Activated T-helper 1 cell treated with anti-CD3 and anti-CD28 coated beads, Interleukin-12 subunit alpha, Interleukin-12 subunit beta, Interleukin-2, Interleukin-4 antibody, amounts not matched to agents 30 ng/mL and 10 ng/mL and 1 ng/mL, durations not matched to agents 14 hours and 24 hours and 36 hours (primary cell): ENCODE measurements around the gene IRF9. TPM values are rescaled to one million over a fixed set of nuclear protein-coding genes. Genes with fewer than 3 reads are reported as not detected.
A peak's percentile ranks its signal among the peaks of the same experiment; 100 is the strongest.
"Not testable (repeated sequence)": the region's sequence is repeated elsewhere in the genome, so short reads cannot be mapped to it uniquely, and the experiment has no call there.

Experiments
- DNase-seq: peaks from one replicate; pipeline ENCODE4 v3.0.0; 2021; ENCODE audit warnings: low spot score
- H3K27ac Mint-ChIP-seq: one replicate; pipeline ENCODE4 v1.8.0; 2021; ENCODE audit warnings: mild to moderate bottlenecking, mixed read lengths
- H3K27me3 Mint-ChIP-seq: one replicate; pipeline ENCODE4 v1.8.0; 2022; ENCODE audit warnings: mild to moderate bottlenecking, moderate library complexity, mixed read lengths; ENCODE audit not compliant: insufficient read depth
- H3K36me3 Mint-ChIP-seq: one replicate; pipeline ENCODE4 v1.8.0; 2021; ENCODE audit warnings: low read depth, mixed read lengths
- H3K4me1 Mint-ChIP-seq: one replicate; pipeline ENCODE4 v1.8.0; 2021; ENCODE audit warnings: low read depth, mixed read lengths
- H3K4me3 Mint-ChIP-seq: one replicate; pipeline ENCODE4 v1.8.0; 2021; ENCODE audit warnings: mild to moderate bottlenecking, moderate library complexity, mixed read lengths
- H3K9me3 Mint-ChIP-seq: one replicate; pipeline ENCODE4 v1.8.0; 2021; ENCODE audit warnings: mixed read lengths
- intact Hi-C: fragments of 100-400 bp; cut with micrococcal nuclease; formaldehyde crosslinking; loops from one replicate; pipeline ENCODE4 v1.15.1; 2024
- total RNA-seq: library from RNA; stranded (reverse); gene quantifications from 2 replicates; pipeline ENCODE4 v1.2.3, GENCODE V29; 2022

The IRF9 gene
- total RNA-seq, 1 donor from 2014 or later: 152 TPM

GRCh38 chr14:24189059-24189375 is 28.0 kb downstream of the IRF9 start:
- Mint-ChIP-seq H3K4me3 (peak overlapping the region; percentile 91), H3K9me3 (no peaks in the 10 kb centered on the region), H3K27ac (peak overlapping the region; percentile 86), H3K27me3 (no peaks in the 10 kb centered on the region), H3K36me3 (peaks cover 48% of the 10 kb centered on the region), H3K4me1 (peaks cover 45% of the 10 kb centered on the region)
- no peak for DNase-seq
- intact Hi-C loops: loop anchor here (2.0 kb wide), 2 partner anchors 54 to 254 kb away; partner anchors contain the start of genes SDR39U1 and TINF2

GRCh38 chr14:24189460-24189859 is 28.4 kb downstream of the IRF9 start:
- H3K4me1 Mint-ChIP-seq: peaks cover 50% of the 10 kb centered on the region
- no peaks in the 10 kb centered on the region for H3K27me3 Mint-ChIP-seq
- H3K27ac Mint-ChIP-seq: peak overlapping the region; percentile 86
- intact Hi-C loops: loop anchor here (2.0 kb wide), 2 partner anchors 53 to 253 kb away; partner anchors contain the start of genes SDR39U1 and TINF2
- H3K9me3 Mint-ChIP-seq: no peaks in the 10 kb centered on the region
- H3K4me3 Mint-ChIP-seq: no peak overlapping the region
- no peak for DNase-seq
- peaks cover 48% of the 10 kb centered on the region for H3K36me3 Mint-ChIP-seq

DNA sequence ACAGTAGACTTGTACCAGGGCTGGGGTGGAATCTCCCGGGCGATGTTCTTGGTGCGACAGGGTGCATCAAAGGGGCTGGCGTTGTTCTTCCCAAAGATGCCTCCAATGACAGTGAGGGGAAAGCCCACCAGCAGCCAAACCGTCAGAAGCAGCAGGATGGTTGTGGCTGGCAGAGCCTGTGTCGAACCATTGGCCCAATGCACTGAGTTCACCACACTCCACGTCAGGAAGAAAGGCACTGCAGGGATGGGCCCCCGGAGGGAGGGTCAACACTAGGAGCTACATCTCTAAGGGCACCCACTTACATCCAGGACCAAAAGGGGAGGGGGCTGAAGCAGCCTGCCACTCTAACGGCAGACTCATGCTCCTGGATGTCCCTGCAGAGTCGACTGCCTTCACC is 29.4 kb downstream of the IRF9 start:
- intact Hi-C loops: no loop called here
- Mint-ChIP-seq H3K9me3 (no peaks in the 10 kb centered on the region), H3K36me3 (peaks cover 47% of the 10 kb centered on the region), H3K4me1 (peaks cover 56% of the 10 kb centered on the region), H3K4me3 (no peak overlapping the region), H3K27ac (no peak overlapping the region), H3K27me3 (no peaks in the 10 kb centered on the region)
- DNase-seq: no peak

GRCh38 chr14:24192933-24193332 is 31.9 kb downstream of the IRF9 start:
- no peaks in the 10 kb centered on the region for H3K27me3 Mint-ChIP-seq
- DNase-seq: no peak
- no peaks in the 10 kb centered on the region for H3K9me3 Mint-ChIP-seq
- H3K27ac Mint-ChIP-seq: peak overlapping the region; percentile 1
- H3K4me3 Mint-ChIP-seq: no peak overlapping the region
- peaks cover 62% of the 10 kb centered on the region for H3K4me1 Mint-ChIP-seq
- intact Hi-C loops: no loop called here
- H3K36me3 Mint-ChIP-seq: peaks cover 32% of the 10 kb centered on the region

DNA sequence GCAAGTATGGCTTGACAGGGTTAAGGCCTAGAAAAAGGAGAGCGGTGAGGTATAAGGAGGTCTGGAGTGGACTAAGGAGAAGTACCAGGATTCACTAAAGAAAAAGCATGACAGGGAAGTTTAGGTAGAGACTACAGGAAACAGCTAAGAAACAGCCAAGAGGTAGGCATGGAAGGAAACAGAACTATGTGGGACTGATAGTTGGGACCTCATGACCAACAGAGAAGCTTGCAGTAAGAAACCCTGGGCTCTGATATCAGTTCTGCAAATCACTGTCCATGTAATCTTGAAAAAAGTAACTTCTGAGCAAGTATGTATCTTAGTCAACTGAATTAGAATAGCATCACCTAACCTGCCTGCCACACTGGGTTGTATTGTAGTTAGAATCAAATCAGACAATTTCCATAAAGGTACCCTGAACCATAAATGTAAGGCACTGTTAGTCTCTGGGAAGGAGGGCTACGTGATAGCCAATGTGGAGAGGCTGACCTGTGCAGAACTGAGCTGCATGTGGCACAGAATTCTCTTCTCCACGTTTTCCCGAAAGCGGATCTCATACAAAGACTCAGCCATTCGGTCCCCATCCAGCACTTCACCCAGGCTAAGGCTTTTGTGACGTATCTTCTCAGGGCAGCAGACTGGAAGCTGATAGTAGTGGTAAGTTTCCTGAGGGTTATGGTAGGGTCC is 33.3 kb downstream of the IRF9 start:
- no peak for DNase-seq
- H3K4me1 Mint-ChIP-seq: peaks cover 67% of the 10 kb centered on the region
- intact Hi-C loops: no loop called here
- H3K4me3 Mint-ChIP-seq: peak overlapping the region; percentile 97
- no peaks in the 10 kb centered on the region for H3K27me3 Mint-ChIP-seq
- peak overlapping the region; percentile 96 for H3K27ac Mint-ChIP-seq
- no peaks in the 10 kb centered on the region for H3K9me3 Mint-ChIP-seq
- H3K36me3 Mint-ChIP-seq: peaks cover 42% of the 10 kb centered on the region

DNA sequence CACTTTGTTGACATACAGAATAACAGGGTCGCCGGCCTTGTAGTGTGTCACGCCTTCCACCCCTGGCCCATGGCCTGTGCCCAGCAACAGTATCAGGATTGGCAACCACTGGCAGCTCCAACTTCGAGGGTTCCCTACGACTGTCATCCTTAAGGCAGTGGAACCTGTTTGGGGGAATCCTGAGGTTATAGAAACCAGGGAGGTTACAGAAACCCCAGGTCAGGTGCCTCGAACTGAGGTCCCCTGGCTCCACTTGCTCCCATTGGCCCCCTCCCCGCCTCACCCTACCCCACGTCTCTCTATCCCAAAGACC is 33.8 kb downstream of the IRF9 start:
- intact Hi-C loops: loop anchor here (1.0 kb wide), 3 partner anchors 18 to 48 kb away; partner anchors contain the start of genes CHMP4A, GMPR2, NEDD8 and RNF31
- Mint-ChIP-seq H3K27ac (peak overlapping the region; percentile 96), H3K9me3 (no peaks in the 10 kb centered on the region), H3K36me3 (peaks cover 43% of the 10 kb centered on the region), H3K4me1 (peaks cover 67% of the 10 kb centered on the region), H3K4me3 (peak overlapping the region; percentile 97), H3K27me3 (no peaks in the 10 kb centered on the region)
- DNase-seq: no peak

- peak within 1 kb of the TSS; percentile 97 for H3K4me3 Mint-ChIP-seq
- H3K36me3 Mint-ChIP-seq: peaks cover 37% of the 10 kb centered on the region
- peak; percentile 85 for DNase-seq
- H3K4me1 Mint-ChIP-seq: peaks cover 61% of the 10 kb centered on the region
- no peaks in the 10 kb centered on the region for H3K27me3 Mint-ChIP-seq
- no peaks in the 10 kb centered on the region for H3K9me3 Mint-ChIP-seq
- intact Hi-C loops: loop anchor here (1.0 kb wide), 4 partner anchors 7 to 48 kb away; partner anchors contain the start of genes CHMP4A, GMPR2, IPO4 and NEDD8
- H3K27ac Mint-ChIP-seq: peak within 1 kb of the TSS; percentile 96
Measured at GRCh38 chr14:24195186-24196070, 34.4 kb downstream of the IRF9 start, which contains the start of gene TM9SF1. Gene TM9SF1, minus strand, starts transcription at chr14:24195441. Its CDS starts 422 bp downstream, at chr14:24195019.

- Mint-ChIP-seq H3K4me3 (peak overlapping the region; percentile 97), H3K4me1 (peaks cover 61% of the 10 kb centered on the region), H3K27ac (peak overlapping the region; percentile 96), H3K27me3 (no peaks in the 10 kb centered on the region), H3K36me3 (peaks cover 35% of the 10 kb centered on the region), H3K9me3 (no peaks in the 10 kb centered on the region)
- intact Hi-C loops: loop anchor here (1.0 kb wide), 1 partner anchor 8 kb away; the partner anchor contains the start of gene IPO4
- DNase-seq: no peak
Measured at GRCh38 chr14:24196071-24197055, 35.3 kb downstream of the IRF9 start.

DNA sequence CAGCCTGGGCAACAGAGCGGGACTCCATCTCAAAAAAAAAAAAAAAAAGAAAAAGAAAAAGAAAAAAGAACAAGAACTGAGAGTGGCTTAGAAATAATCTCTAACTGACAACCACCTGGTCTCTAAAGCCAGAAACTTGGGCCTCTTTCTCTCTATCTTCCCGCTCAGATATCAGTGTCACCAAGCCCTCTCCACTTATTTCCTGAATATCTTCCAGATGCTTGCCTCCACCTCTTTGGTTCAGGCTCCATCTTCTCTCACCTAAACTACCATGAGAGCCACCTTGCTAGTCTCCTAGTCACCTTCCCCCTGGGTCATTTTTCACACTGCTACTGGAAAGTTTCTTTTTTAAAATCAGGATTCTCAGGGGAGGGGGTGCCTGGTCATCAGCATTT is 36.0 kb downstream of the IRF9 start:
- DNase-seq: no peak
- intact Hi-C loops: no loop called here
- H3K9me3 Mint-ChIP-seq: no peaks in the 10 kb centered on the region
- H3K4me1 Mint-ChIP-seq: peaks cover 55% of the 10 kb centered on the region
- H3K27ac Mint-ChIP-seq: peak overlapping the region; percentile 53
- peaks cover 34% of the 10 kb centered on the region for H3K36me3 Mint-ChIP-seq
- peak overlapping the region; percentile 97 for H3K4me3 Mint-ChIP-seq
- no peaks in the 10 kb centered on the region for H3K27me3 Mint-ChIP-seq

- H3K27me3 Mint-ChIP-seq: no peaks in the 10 kb centered on the region
- H3K36me3 Mint-ChIP-seq: peaks cover 35% of the 10 kb centered on the region
- intact Hi-C loops: no loop called here
- peaks cover 6% of the 10 kb centered on the region for H3K9me3 Mint-ChIP-seq
- peaks cover 41% of the 10 kb centered on the region for H3K4me1 Mint-ChIP-seq
- no peak for DNase-seq
- peak overlapping the region; percentile 51 for H3K4me3 Mint-ChIP-seq
- H3K27ac Mint-ChIP-seq: peak overlapping the region; percentile 27
Measured at GRCh38 chr14:24198814-24199524, 37.9 kb downstream of the IRF9 start.

- H3K27ac Mint-ChIP-seq, H3K27me3 Mint-ChIP-seq, intact Hi-C loops, DNase-seq, H3K4me3 Mint-ChIP-seq, H3K9me3 Mint-ChIP-seq: not testable (repeated sequence)
- H3K4me1 Mint-ChIP-seq: peaks cover 38% of the 10 kb centered on the region
- peaks cover 58% of the 10 kb centered on the region for H3K36me3 Mint-ChIP-seq
Measured at GRCh38 chr14:24202538-24202937, 41.5 kb downstream of the IRF9 start.
